ENCODE data around the gene AKAP5.
"Not testable (repeated sequence)": the region's sequence is repeated elsewhere in the genome, so short reads cannot be mapped to it uniquely, and the experiment has no call there.

The AKAP5 gene

DNA sequence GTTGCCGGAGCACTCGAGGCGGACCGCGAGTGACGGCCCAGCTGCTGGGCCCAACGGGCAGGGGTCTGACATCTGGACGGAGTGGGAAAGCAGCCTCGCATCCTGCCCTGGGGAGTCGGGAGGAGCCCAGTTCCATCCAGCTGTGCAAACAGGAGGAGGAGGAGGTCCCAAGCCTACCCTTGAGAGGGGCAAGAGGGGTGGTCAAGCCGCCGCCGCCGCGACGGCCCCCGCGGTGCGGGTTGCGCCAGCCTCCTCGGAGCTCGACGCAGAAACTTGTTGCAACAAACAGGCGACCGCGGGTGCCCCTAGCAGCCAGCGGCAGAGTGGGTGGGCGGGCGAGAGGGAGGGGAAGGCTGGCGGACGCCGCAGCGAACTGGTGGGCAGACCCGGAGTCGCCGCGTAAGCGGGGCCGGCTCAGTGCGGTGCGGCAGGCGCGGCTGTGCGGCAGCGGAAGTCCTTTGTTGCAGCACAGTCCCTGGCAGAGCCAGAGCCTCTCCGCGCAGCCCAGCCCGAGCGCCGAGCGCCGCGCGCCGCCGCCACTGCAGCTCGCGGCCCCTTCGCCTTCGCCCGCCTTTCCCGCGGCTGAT is 39.1 kb downstream of the AKAP5 start, which contains the start of gene ZBTB1:
Gene ZBTB1, plus strand, starts transcription at position 461 of the 587 bp plus-strand sequence. CDS start 16,735 bp downstream, outside the sequence.
- peak; percentile 88 for DNase-seq

DNA sequence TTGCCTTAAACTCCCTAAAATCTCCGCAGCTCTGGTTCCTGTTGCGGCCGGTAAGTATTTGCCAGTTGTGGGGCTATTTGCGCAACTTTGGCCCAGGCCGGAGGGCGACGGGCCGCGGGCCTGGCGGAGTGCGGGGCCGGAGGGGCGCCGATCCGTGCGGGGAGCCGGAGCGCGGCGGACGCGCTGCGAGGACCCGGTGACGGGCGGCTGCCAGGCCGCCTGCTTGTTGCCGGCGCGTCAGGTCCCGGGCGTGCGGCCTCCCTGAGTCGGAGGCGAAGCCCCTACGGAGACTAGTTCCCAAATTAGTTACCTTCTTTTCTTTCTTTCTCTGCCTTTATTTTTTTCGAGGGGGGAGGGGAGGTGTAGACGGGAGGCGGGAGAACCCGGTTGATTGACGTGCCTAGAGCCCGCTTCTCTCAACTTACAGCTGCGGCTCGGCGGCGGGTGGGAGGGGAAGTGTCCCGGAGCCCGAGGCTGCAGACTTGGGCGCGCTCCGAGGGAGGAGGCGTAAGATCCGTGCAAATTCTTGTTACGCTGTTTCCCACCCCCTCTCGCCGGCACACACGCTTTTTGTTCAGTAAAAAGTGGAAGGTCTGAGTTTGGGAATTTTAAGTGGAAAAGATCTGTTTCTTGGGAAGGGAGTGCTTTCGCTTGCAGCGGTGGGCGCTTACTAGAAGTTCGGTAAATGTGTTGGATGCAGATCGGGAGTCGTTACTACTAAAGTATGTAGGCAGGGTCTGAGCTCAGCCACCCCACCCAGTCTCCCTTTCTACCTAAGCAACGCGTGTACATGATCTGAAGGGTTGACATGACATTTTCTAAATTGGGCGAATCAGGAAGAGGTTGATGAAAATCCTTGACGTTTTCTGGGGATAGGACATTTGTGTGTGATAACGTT is 39.8 kb downstream of the AKAP5 start:
- DNase-seq = peak; percentile 96

DNA sequence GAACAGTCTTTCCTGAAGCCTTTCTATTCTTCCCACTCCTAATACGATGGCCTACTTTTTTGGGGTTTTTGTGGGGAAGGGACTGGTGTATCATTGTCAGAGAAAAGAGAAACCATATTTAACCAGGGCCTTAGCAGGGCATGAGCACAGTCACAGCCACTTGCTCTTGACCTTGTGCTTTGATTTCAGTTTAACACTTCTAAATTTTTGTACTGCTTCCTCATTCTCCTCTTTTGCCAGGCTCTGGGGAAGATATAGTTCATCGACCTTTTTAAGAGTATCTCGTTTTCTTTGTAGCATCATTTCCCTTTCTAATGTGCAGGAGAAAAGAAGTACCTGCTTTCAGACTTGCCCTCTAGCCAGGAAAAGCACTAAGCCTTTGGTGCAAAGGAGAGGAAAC is 41.4 kb downstream of the AKAP5 start:
- DNase-seq = peak; percentile 16

DNA sequence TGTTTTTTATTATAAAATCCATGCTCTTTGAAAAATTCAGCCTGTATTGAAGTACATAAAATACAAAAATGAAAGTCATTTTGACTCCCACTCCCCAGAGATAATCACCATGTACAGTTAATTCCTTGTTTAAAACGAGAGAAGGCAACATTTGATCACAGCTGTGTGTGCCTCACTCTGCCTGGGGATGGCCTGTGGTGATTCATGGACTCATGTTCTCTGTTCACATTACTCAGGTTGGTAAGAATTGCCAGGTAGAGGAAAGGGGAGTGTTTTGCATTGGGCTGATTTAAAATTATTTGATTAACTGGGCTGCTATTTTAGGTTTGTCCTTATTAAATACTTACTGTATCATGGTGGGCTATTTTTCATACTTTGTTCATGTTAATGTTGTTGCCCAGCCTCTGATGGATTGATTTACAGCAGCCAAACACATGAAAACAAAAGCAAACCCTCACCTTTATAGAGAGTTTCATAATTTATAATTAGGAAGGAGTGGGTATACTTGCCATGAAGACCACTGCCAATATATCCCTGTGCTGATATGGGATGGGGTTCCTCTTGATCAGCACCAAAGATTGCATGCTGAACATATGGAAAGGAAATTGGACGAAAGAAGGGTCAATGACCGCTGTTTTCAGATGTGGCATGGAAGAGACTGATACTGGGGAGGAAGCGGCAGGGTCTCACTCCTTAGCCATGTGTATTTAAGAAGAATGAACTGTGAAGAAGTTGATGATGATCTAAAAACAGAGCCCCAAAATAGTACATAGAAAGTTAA is 42.3 kb downstream of the AKAP5 start:
- DNase-seq = peak; percentile 21

DNA sequence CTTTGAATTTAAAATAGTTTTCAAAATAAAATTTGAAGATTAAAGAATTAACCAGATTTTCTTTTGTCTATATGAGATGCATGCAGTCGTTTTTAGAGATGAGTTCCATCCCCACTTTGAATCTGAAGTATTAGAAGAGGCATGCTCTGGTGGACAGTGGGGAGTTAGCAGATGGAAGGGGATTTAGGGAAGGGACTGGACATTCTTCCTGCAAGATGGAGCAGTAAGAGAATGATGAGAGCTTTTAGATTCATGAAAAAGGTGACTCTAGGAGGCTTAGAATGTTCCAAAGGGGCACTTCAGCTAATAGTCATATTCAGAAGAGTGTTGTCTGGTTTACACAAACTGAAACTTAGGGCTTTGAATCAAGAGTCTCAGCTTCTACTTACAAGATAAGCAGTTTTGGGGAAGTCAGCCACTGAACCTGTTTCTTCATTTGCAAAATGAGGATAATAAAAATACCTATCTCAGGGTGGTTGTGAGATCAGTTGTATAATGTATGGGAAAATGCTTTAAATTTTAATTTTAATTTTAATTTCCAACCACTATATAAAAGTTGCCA is 43.0 kb downstream of the AKAP5 start:
- peak; percentile 62 for DNase-seq

DNA sequence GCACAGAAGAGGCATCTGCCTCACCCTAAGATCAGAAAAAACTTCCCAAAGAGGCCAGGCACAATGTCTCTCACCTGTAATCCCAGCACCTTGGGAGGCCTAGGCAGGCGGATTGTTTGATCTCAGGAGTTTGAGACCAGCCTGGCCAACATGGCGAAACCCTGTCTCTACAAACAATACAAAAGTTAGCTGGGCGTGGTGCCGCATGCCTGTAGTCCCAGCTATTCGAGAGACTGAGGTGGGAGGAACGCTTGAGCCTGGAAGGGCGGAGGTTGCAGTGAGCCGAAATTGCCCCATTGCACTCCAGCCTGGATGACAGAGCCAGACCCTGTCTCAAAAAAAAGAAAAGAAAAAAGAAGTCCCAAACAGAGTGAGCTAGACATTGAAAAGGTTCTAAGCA is 43.7 kb downstream of the AKAP5 start:
- DNase-seq = no peak

DNA sequence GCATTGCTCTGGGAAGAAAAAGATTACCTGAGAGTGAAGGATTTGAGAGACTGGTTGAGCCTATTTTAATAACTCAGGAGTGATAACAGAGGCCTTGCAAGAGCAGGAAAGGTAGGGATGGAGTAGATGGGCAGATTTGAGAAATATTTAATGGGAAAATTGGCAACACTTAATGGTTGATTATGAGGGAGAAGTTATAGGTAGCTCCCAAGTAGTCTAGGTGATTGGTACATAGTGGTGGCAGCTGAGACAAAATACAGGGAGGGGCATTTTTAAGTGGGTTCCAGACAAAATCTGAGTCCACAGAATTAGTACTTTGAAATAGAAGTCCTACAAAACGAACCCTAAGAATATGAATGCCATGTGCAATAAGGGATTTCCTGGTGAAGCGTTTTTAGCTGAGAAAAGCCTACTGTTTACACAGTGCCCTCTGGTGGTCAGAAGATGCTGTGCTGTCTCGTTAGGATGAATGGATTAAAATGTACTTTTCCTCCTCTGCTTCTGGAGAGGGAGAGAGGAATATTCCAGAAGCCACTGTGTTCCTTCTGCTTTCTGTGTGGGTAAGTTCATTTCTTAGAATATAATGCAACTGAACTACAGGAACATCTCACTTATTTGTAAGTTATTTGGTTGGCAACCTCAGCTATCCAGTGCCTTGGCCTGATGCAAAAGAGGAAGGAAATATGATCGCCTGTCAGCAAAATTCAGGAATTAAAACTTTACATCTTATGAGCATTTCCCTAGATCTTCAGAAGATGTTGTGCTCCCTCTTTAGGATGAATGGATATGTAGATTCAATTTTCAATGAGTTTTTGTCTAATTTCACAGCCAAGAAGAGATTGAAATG is 45.7 kb downstream of the AKAP5 start:
- peak; percentile 92 for DNase-seq

DNA sequence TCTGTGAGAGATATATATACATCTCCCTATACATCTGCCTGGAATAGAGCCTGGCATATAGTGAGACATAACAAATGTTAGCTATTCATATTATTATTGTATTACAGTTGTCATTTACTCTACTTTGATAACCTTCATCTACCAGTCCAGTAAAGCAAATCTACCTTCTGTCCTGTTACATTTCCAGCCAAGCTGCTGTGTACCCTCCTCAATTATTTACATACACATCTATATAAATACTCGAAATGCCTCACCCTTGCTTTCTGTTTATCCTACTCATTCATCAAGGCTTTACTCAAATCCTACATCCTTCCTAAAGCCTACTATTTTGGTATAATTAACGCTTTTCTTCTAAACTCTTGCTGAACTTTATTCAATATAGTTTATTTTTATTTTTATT is 48.0 kb downstream of the AKAP5 start:
- no peak for DNase-seq

DNA sequence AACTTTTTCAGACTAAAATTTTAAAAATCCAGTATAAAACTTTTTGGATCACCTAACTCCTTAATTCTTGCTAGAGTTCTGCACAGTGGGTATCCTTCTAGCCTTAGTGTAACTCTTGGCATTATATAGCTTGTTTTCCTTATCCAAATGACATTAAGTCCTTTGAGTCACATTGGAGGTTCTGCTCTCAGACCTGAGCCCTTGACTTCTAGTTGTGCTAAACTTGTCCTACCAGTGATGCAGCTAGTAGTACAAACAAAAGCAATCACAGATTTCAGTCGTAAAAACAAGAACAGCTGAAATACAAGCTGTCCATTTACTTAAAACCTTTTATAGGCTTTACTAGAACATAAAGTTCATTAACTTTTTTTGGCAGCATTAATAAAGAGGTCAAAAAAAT is 49.8 kb downstream of the AKAP5 start:
- no peak for DNase-seq

DNA sequence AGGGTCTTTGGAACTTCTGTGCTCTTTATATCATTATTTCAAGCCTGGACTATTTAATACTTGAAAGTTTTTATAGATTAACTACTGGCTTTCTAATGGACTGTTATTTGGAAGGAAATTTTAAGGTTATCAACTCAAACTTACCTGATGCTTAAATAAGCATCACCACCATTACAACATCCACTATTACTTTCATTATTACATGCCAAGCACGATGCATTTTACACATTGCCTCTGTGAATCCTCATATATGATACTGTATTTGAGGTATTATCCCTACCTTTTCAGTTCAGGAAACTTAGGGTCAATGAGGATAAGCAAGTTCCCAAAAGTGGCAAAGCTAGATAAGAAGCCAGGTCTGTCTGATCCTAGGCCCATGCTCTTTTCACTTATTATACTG is 51.7 kb downstream of the AKAP5 start:
- DNase-seq = no peak

DNA sequence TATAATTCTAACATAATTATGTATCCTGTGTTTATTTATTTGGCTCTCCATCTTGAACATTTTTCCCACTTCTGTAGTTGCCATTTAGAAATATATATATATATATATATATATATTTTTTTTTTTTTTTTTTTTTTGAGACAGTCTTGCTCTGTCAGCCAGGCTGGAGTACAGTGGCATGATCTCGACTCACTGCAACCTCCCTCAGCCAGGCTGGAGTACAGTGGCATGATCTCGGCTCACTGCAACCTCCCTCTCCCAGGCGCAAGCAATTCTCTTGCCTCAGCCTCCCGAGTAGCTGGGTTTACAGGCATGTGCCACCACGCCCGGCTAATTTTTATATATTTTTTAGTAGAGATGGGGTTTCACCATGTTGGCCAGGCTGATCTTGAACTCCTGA is 52.4 kb downstream of the AKAP5 start:
- not testable (repeated sequence) for DNase-seq

DNA sequence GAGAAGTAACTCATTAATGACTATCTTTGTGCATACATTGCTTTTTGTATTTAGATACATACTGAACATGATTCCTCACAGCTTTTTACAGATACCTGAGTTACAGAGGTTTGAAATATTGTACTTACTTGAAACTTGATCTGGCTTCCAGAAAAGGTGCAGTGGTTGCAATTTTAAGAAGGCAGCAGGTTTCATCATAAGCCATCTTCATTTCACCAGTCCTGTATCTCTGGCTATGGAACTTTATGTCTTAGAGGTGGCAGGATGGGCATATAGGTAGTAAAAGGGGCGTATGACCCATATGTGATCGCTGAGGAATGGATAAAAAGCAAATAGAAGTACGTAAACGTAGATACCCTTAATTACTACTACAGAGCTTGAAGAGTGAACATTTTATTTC is 52.9 kb downstream of the AKAP5 start:
- DNase-seq = no peak

DNA sequence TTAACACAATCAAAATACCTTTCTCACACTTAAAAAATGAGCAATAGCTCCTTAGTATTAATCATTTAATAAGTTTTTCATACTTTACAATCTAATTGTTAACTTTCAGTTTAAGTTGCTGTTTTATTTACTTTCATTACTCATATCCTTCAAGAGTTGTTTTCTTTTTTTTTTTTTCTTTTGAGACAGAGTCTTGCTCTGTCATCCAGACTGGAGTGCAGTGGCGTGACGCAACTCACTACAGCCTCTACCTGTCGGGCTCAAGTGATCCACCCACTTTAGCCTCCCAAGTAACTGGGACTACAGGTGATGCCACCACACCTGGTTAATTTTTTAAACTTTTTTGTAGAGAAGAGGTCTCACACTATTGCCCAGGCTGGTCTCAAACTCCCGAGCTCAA is 55.4 kb downstream of the AKAP5 start:
- no peak for DNase-seq

DNA sequence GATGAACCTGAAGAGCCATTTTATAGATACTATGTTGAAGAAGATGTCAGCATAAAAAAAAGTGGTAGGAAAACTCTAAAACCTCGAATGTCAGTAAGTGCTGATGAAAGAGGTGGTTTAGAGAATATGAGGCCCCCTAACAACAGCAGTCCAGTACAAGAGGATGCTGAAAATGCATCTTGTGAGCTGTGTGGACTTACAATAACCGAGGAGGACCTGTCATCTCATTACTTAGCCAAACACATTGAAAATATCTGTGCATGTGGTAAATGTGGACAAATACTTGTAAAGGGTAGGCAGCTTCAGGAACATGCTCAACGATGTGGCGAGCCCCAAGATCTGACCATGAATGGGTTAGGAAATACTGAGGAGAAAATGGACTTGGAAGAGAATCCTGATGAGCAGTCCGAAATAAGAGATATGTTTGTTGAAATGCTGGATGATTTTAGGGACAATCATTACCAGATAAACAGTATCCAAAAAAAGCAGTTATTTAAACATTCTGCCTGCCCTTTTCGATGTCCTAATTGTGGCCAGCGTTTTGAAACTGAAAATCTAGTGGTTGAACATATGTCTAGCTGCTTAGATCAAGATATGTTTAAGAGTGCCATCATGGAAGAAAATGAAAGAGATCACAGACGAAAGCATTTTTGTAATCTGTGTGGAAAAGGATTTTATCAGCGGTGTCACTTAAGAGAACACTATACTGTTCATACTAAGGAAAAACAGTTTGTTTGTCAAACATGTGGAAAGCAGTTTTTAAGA is 57.5 kb downstream of the AKAP5 start:
- DNase-seq = no peak
